ENCODE measurements around the gene CD59. TPM values are rescaled to one million over a fixed set of nuclear protein-coding genes. Genes with fewer than 3 reads are reported as not detected.

Gene CD59
- total RNA-seq, 1 experiment from 2014 or later: 5.7 TPM

DNA sequence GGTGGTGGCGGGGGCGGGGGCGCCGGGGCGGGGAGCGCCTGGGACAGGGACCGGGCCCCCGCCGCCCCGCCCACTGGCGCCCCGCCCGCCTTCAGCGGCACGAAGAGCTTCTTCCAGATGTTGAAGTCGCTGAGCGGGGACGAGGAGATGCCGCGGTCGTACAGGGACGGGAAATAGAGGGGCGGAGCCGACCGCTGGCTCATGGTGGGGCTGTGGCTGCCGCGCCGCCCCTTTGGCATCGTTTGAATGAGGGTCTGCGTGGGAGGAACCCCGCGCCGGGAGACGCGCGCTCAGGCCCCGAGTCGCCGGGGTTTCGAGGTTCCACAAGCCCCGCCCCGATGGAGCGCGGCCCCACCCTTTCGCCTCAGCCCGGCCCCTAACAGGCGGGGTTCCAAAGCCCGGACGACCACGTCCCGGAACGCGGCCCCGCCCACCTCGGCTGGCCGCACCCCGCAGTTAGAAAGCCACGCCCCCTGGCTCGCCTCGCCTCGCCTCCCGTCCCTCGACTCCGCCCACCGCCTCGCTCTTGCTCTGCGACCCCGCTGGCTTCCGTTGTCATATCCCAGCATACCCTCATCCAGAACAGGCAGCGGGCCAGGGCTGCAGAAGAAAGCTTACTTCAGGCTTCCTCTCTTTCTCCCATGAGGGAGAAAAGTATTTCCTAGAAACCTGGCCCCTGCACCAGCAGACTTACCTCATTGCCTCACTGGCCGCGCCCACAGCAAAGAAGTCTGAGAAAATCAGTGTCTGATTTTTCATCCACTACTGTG, 35.5 kb downstream of the CD59 start, which contains the start of gene C11orf91:
Gene C11orf91, minus strand, starts transcription at position 325 of the 770 bp plus-strand sequence. Its CDS starts 86 bp downstream, at position 239.
- H3K4me2 ChIP-seq (ENCODE audit: low read depth, low read length, poor library complexity, severe bottlenecking): peak within 1 kb of the TSS; percentile 57
- no peaks in the 10 kb centered on the region for H3K9me3 ChIP-seq (ENCODE audit: low read length)
- H3K4me3 ChIP-seq (ENCODE audit: low read length): peak within 1 kb of the TSS; percentile 45; the same call in 1 of the 2 replicates
- peak; percentile 95 for DNase-seq
- no peaks in the 10 kb centered on the region for H3K9me2 ChIP-seq (replicated peaks; ENCODE audit: insufficient read depth, low read length)
- H3K4me1 ChIP-seq (ENCODE audit: low read length): peaks cover 6% of the 10 kb centered on the region
- no peaks in the 10 kb centered on the region for H3K36me3 ChIP-seq (ENCODE audit: insufficient read depth, low read length)
- no peak within 1 kb of the TSS for H2AFZ ChIP-seq (ENCODE audit: low read length)
- H4K20me1 ChIP-seq (ENCODE audit: insufficient read depth, low read depth, low read length): 0 out of 2 replicates have a peak, but pooled peaks cover 6% of the 10 kb centered on the region
- H3K27ac ChIP-seq (ENCODE audit: low read length): no peak within 1 kb of the TSS
- H3K27me3 ChIP-seq (ENCODE audit: low read length): peaks cover 4% of the 10 kb centered on the region; the same call in 1 of the 2 replicates
- 0 out of 2 replicates have a peak within 1 kb of the TSS, but pooled peaks have one; percentile 28 for H3K9ac ChIP-seq (ENCODE audit: low read length)
- H3K79me2 ChIP-seq (ENCODE audit: low read length): no peaks in the 10 kb centered on the region

GRCh38 chr11:33700063-33700501, 36.1 kb downstream of the CD59 start:
- H3K27me3 ChIP-seq (ENCODE audit: low read length): peaks cover 4% of the 10 kb centered on the region; the same call in 1 of the 2 replicates
- no peaks in the 10 kb centered on the region for H3K36me3 ChIP-seq (ENCODE audit: insufficient read depth, low read length)
- H2AFZ ChIP-seq (ENCODE audit: low read length): no peak overlapping the region
- H3K9me2 ChIP-seq (replicated peaks; ENCODE audit: insufficient read depth, low read length): no peaks in the 10 kb centered on the region
- H3K9ac ChIP-seq (ENCODE audit: low read length): no peak overlapping the region
- 0 out of 2 replicates have a peak, but pooled peaks cover 6% of the 10 kb centered on the region for H4K20me1 ChIP-seq (ENCODE audit: insufficient read depth, low read depth, low read length)
- peak overlapping the region; percentile 57 for H3K4me2 ChIP-seq (ENCODE audit: low read depth, low read length, poor library complexity, severe bottlenecking)
- H3K27ac ChIP-seq (ENCODE audit: low read length): no peak overlapping the region
- H3K9me3 ChIP-seq (ENCODE audit: low read length): no peaks in the 10 kb centered on the region
- peak overlapping the region; percentile 45; the same call in 1 of the 2 replicates for H3K4me3 ChIP-seq (ENCODE audit: low read length)
- no peaks in the 10 kb centered on the region for H3K79me2 ChIP-seq (ENCODE audit: low read length)
- H3K4me1 ChIP-seq (ENCODE audit: low read length): peaks cover 6% of the 10 kb centered on the region
- no peak for DNase-seq

GRCh38 chr11:33699515-33700062, 36.6 kb downstream of the CD59 start:
- H3K4me3 ChIP-seq (ENCODE audit: low read length): no peak overlapping the region
- no peaks in the 10 kb centered on the region for H3K9me3 ChIP-seq (ENCODE audit: low read length)
- no peak overlapping the region for H3K4me2 ChIP-seq (ENCODE audit: low read depth, low read length, poor library complexity, severe bottlenecking)
- H3K79me2 ChIP-seq (ENCODE audit: low read length): no peaks in the 10 kb centered on the region
- H3K27me3 ChIP-seq (ENCODE audit: low read length): peaks cover 4% of the 10 kb centered on the region; the same call in 1 of the 2 replicates
- H2AFZ ChIP-seq (ENCODE audit: low read length): no peak overlapping the region
- H4K20me1 ChIP-seq (ENCODE audit: insufficient read depth, low read depth, low read length): 0 out of 2 replicates have a peak, but pooled peaks cover 6% of the 10 kb centered on the region
- H3K9ac ChIP-seq (ENCODE audit: low read length): no peak overlapping the region
- no peaks in the 10 kb centered on the region for H3K9me2 ChIP-seq (replicated peaks; ENCODE audit: insufficient read depth, low read length)
- DNase-seq: no peak
- H3K27ac ChIP-seq (ENCODE audit: low read length): no peak overlapping the region
- H3K4me1 ChIP-seq (ENCODE audit: low read length): peaks cover 6% of the 10 kb centered on the region
- H3K36me3 ChIP-seq (ENCODE audit: insufficient read depth, low read length): no peaks in the 10 kb centered on the region

DNA sequence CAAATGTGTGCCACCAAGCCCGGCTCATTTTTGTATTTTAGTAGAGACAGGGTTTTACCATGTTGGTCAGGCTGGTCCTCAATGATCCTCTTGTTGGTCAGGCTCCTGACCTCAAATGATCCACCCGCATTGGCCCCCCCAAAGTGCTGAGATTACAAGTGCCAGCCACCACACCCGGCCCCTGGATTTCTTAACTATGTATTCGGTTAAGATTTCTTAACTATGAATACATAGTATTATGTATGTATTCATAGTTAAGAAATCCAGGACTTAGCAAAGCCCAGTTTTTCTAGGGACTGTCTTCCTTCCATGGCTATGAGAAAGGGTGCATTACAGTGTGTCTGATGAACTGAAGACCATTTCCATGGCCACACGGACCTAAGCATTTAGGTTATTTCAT, 37.3 kb downstream of the CD59 start:
- Histone ChIP-seq H4K20me1 (ENCODE audit: insufficient read depth, low read depth, low read length) (0 out of 2 replicates have a peak, but pooled peaks cover 6% of the 10 kb centered on the region), H3K9me2 (replicated peaks; ENCODE audit: insufficient read depth, low read length) (no peaks in the 10 kb centered on the region), H3K9ac (ENCODE audit: low read length) (no peak overlapping the region), H3K4me2 (ENCODE audit: low read depth, low read length, poor library complexity, severe bottlenecking) (no peak overlapping the region), H3K27me3 (ENCODE audit: low read length) (peaks cover 4% of the 10 kb centered on the region; the same call in 1 of the 2 replicates), H3K36me3 (ENCODE audit: insufficient read depth, low read length) (no peaks in the 10 kb centered on the region), H3K4me1 (ENCODE audit: low read length) (peaks cover 6% of the 10 kb centered on the region), H3K79me2 (ENCODE audit: low read length) (no peaks in the 10 kb centered on the region), H3K27ac (ENCODE audit: low read length) (no peak overlapping the region), H3K4me3 (ENCODE audit: low read length) (no peak overlapping the region), H3K9me3 (ENCODE audit: low read length) (no peaks in the 10 kb centered on the region), H2AFZ (ENCODE audit: low read length) (no peak overlapping the region)
- DNase-seq: no peak

- no peak overlapping the region for H3K4me3 ChIP-seq (ENCODE audit: low read length)
Measured at GRCh38 chr11:33697997-33698396, 38.2 kb downstream of the CD59 start.

DNA sequence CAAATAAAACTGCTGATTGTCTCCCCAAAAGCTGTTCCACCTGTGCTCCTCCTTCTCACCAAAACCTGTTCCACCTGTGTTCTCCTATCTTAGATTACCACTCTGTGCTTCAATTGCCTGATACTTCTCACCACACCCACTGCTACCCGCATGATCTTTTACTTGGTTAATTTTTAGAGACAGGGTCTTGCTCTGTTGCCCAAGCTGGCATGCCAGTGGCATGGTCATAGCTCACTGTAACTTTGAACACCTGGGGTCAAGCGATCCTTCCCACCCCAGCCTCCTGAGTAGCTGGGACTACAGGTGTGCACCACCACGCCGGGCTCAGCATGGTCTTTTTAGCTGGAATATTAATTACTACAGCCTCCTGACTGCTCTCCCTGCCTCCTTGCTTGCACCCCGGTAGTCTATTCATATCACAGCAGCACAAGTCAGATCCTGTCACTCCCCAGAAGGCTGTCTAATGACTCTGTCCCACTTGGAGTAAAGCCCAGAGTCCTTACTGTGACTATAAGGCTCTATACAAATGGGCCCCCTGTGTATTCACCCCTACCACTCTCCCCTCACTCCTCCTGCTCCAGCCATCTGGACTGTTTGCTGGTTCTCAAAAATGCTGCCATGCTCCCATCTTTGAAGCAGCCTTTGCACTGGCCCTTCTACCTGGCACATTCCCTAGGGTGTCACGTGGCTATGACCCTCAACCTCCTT, 39.1 kb downstream of the CD59 start:
- H3K4me3 ChIP-seq (ENCODE audit: low read length): no peak overlapping the region
- no peak overlapping the region for H3K9ac ChIP-seq (ENCODE audit: low read length)
- no peak overlapping the region for H3K4me2 ChIP-seq (ENCODE audit: low read depth, low read length, poor library complexity, severe bottlenecking)
- H4K20me1 ChIP-seq (ENCODE audit: insufficient read depth, low read depth, low read length): 0 out of 2 replicates have a peak, but pooled peaks cover 6% of the 10 kb centered on the region
- H3K36me3 ChIP-seq (ENCODE audit: insufficient read depth, low read length): no peaks in the 10 kb centered on the region
- H2AFZ ChIP-seq (ENCODE audit: low read length): no peak overlapping the region
- H3K9me2 ChIP-seq (replicated peaks; ENCODE audit: insufficient read depth, low read length): no peaks in the 10 kb centered on the region
- H3K9me3 ChIP-seq (ENCODE audit: low read length): no peaks in the 10 kb centered on the region
- H3K27ac ChIP-seq (ENCODE audit: low read length): no peak overlapping the region
- peaks cover 6% of the 10 kb centered on the region for H3K4me1 ChIP-seq (ENCODE audit: low read length)
- H3K27me3 ChIP-seq (ENCODE audit: low read length): peaks cover 4% of the 10 kb centered on the region; the same call in 1 of the 2 replicates
- no peaks in the 10 kb centered on the region for H3K79me2 ChIP-seq (ENCODE audit: low read length)
- no peak for DNase-seq

More at GRCh38 chr11:33697997-33698396, 38.2 kb downstream of the CD59 start:
- Histone ChIP-seq H4K20me1 (ENCODE audit: insufficient read depth, low read depth, low read length) (0 out of 2 replicates have a peak, but pooled peaks cover 6% of the 10 kb centered on the region), H3K27me3 (ENCODE audit: low read length) (peaks cover 4% of the 10 kb centered on the region; the same call in 1 of the 2 replicates), H3K4me2 (ENCODE audit: low read depth, low read length, poor library complexity, severe bottlenecking) (no peak overlapping the region), H3K4me1 (ENCODE audit: low read length) (peaks cover 6% of the 10 kb centered on the region), H3K9me2 (replicated peaks; ENCODE audit: insufficient read depth, low read length) (no peaks in the 10 kb centered on the region), H3K79me2 (ENCODE audit: low read length) (no peaks in the 10 kb centered on the region), H3K9me3 (ENCODE audit: low read length) (no peaks in the 10 kb centered on the region), H3K27ac (ENCODE audit: low read length) (no peak overlapping the region), H2AFZ (ENCODE audit: low read length) (no peak overlapping the region), H3K36me3 (ENCODE audit: insufficient read depth, low read length) (no peaks in the 10 kb centered on the region), H3K9ac (ENCODE audit: low read length) (no peak overlapping the region)
- DNase-seq: no peak

GRCh38 chr11:33696411-33696810, 39.8 kb downstream of the CD59 start:
- DNase-seq: no peak
- no peaks in the 10 kb centered on the region for H3K36me3 ChIP-seq (ENCODE audit: insufficient read depth, low read length)
- no peak overlapping the region for H2AFZ ChIP-seq (ENCODE audit: low read length)

More at GRCh38 chr11:33696411-33696810, 39.8 kb downstream of the CD59 start:
- Histone ChIP-seq H4K20me1 (ENCODE audit: insufficient read depth, low read depth, low read length) (0 out of 2 replicates have a peak, but pooled peaks cover 6% of the 10 kb centered on the region), H3K9me2 (replicated peaks; ENCODE audit: insufficient read depth, low read length) (no peaks in the 10 kb centered on the region), H3K4me3 (ENCODE audit: low read length) (no peak overlapping the region), H3K27ac (ENCODE audit: low read length) (no peak overlapping the region), H3K27me3 (ENCODE audit: low read length) (peaks cover 4% of the 10 kb centered on the region; the same call in 1 of the 2 replicates), H3K9me3 (ENCODE audit: low read length) (no peaks in the 10 kb centered on the region), H3K79me2 (ENCODE audit: low read length) (no peaks in the 10 kb centered on the region), H3K4me2 (ENCODE audit: low read depth, low read length, poor library complexity, severe bottlenecking) (no peak overlapping the region), H3K4me1 (ENCODE audit: low read length) (peaks cover 6% of the 10 kb centered on the region), H3K9ac (ENCODE audit: low read length) (no peak overlapping the region)

Measured in Karpas-422 (cell line).